ENCODE data around the gene GRK3.

Gene GRK3

GRCh38 chr22:25750569-25751173, 186.2 kb downstream of the GRK3 start:
- no peak for TF ChIP-seq SUZ12 (IDR thresholded peaks at IDR 0.05; ENCODE audit: extremely low read depth, insufficient read depth, insufficient read length)
- TF ChIP-seq ZNF274 (IDR thresholded peaks at IDR 0.05; ENCODE audit: low read depth, low read length), result no peak
- TF ChIP-seq YY1 (IDR thresholded peaks at IDR 0.05; ENCODE audit: insufficient read depth, insufficient read length), result no peak
- Histone ChIP-seq H3K9ac (ENCODE audit: insufficient read length, low read depth) (no peak overlapping the region), H3K36me3 (ENCODE audit: insufficient read depth, insufficient read length, low read length) (no peaks in the 10 kb centered on the region), H3K4me3 (ENCODE audit: insufficient read length, low read depth) (no peak overlapping the region), H3K27me3 (ENCODE audit: insufficient read depth, insufficient read length) (no peaks in the 10 kb centered on the region), H3K4me1 (ENCODE audit: insufficient read depth, insufficient read length) (peaks cover 4% of the 10 kb centered on the region), H3K9me3 (ENCODE audit: insufficient read depth, low read length) (no peaks in the 10 kb centered on the region)
- no peak for DNase-seq (ENCODE audit: low read depth, low spot score)

- TF ChIP-seq YY1 (IDR thresholded peaks at IDR 0.05; ENCODE audit: insufficient read depth, insufficient read length) (no peak), SUZ12 (IDR thresholded peaks at IDR 0.05; ENCODE audit: extremely low read depth, insufficient read depth, insufficient read length) (no peak), ZNF274 (IDR thresholded peaks at IDR 0.05; ENCODE audit: low read depth, low read length) (no peak)
- H3K4me1 ChIP-seq (ENCODE audit: insufficient read depth, insufficient read length), result peaks cover 4% of the 10 kb centered on the region
Observed at GRCh38 chr22:25751174-25751581, 186.7 kb downstream of the GRK3 start.

GRCh38 chr22:25752615-25753214, 188.2 kb downstream of the GRK3 start:
- no peaks in the 10 kb centered on the region for H3K36me3 ChIP-seq (ENCODE audit: insufficient read depth, insufficient read length, low read length)
- H3K9me3 ChIP-seq (ENCODE audit: insufficient read depth, low read length), result no peaks in the 10 kb centered on the region
- no peak for TF ChIP-seq ZNF274 (IDR thresholded peaks at IDR 0.05; ENCODE audit: low read depth, low read length)
- no peak for TF ChIP-seq YY1 (IDR thresholded peaks at IDR 0.05; ENCODE audit: insufficient read depth, insufficient read length)
- no peak for TF ChIP-seq SUZ12 (IDR thresholded peaks at IDR 0.05; ENCODE audit: extremely low read depth, insufficient read depth, insufficient read length)
- no peak overlapping the region for H3K4me3 ChIP-seq (ENCODE audit: insufficient read length, low read depth)
- H3K27me3 ChIP-seq (ENCODE audit: insufficient read depth, insufficient read length), result no peaks in the 10 kb centered on the region
- DNase-seq (ENCODE audit: low read depth, low spot score), result no peak
- H3K4me1 ChIP-seq (ENCODE audit: insufficient read depth, insufficient read length), result peaks cover 4% of the 10 kb centered on the region
- no peak overlapping the region for H3K9ac ChIP-seq (ENCODE audit: insufficient read length, low read depth)

More at GRCh38 chr22:25751174-25751581, 186.7 kb downstream of the GRK3 start:
- Histone ChIP-seq H3K36me3 (ENCODE audit: insufficient read depth, insufficient read length, low read length) (no peaks in the 10 kb centered on the region), H3K9ac (ENCODE audit: insufficient read length, low read depth) (no peak overlapping the region), H3K27me3 (ENCODE audit: insufficient read depth, insufficient read length) (no peaks in the 10 kb centered on the region), H3K9me3 (ENCODE audit: insufficient read depth, low read length) (no peaks in the 10 kb centered on the region), H3K4me3 (ENCODE audit: insufficient read length, low read depth) (no peak overlapping the region)
- DNase-seq (ENCODE audit: low read depth, low spot score), result no peak

- H3K4me3 ChIP-seq (ENCODE audit: insufficient read length, low read depth), result no peak overlapping the region
- no peak for DNase-seq (ENCODE audit: low read depth, low spot score)
- no peak for TF ChIP-seq SUZ12 (IDR thresholded peaks at IDR 0.05; ENCODE audit: extremely low read depth, insufficient read depth, insufficient read length)
- no peak for TF ChIP-seq ZNF274 (IDR thresholded peaks at IDR 0.05; ENCODE audit: low read depth, low read length)
- TF ChIP-seq YY1 (IDR thresholded peaks at IDR 0.05; ENCODE audit: insufficient read depth, insufficient read length), result no peak
- no peaks in the 10 kb centered on the region for H3K36me3 ChIP-seq (ENCODE audit: insufficient read depth, insufficient read length, low read length)
- peaks cover 4% of the 10 kb centered on the region for H3K4me1 ChIP-seq (ENCODE audit: insufficient read depth, insufficient read length)
- H3K9ac ChIP-seq (ENCODE audit: insufficient read length, low read depth), result no peak overlapping the region
- H3K9me3 ChIP-seq (ENCODE audit: insufficient read depth, low read length), result no peaks in the 10 kb centered on the region
- H3K27me3 ChIP-seq (ENCODE audit: insufficient read depth, insufficient read length), result no peaks in the 10 kb centered on the region
Observed at GRCh38 chr22:25753252-25753651, 188.8 kb downstream of the GRK3 start.

- no peaks in the 10 kb centered on the region for H3K9me3 ChIP-seq (ENCODE audit: insufficient read depth, low read length)
- no peak for DNase-seq (ENCODE audit: low read depth, low spot score)
- H3K4me1 ChIP-seq (ENCODE audit: insufficient read depth, insufficient read length), result peaks cover 4% of the 10 kb centered on the region
- no peaks in the 10 kb centered on the region for H3K36me3 ChIP-seq (ENCODE audit: insufficient read depth, insufficient read length, low read length)
- TF ChIP-seq YY1 (IDR thresholded peaks at IDR 0.05; ENCODE audit: insufficient read depth, insufficient read length), result no peak
- TF ChIP-seq SUZ12 (IDR thresholded peaks at IDR 0.05; ENCODE audit: extremely low read depth, insufficient read depth, insufficient read length), result no peak
- TF ChIP-seq ZNF274 (IDR thresholded peaks at IDR 0.05; ENCODE audit: low read depth, low read length), result no peak
- H3K9ac ChIP-seq (ENCODE audit: insufficient read length, low read depth), result no peak overlapping the region
- H3K27me3 ChIP-seq (ENCODE audit: insufficient read depth, insufficient read length), result no peaks in the 10 kb centered on the region
- no peak overlapping the region for H3K4me3 ChIP-seq (ENCODE audit: insufficient read length, low read depth)
Observed at GRCh38 chr22:25754527-25755202, 190.2 kb downstream of the GRK3 start.

GRCh38 chr22:25757686-25758085, 193.2 kb downstream of the GRK3 start:
- no peaks in the 10 kb centered on the region for H3K36me3 ChIP-seq (ENCODE audit: insufficient read depth, insufficient read length, low read length)
- H3K4me3 ChIP-seq (ENCODE audit: insufficient read length, low read depth), result no peak overlapping the region
- H3K4me1 ChIP-seq (ENCODE audit: insufficient read depth, insufficient read length), result peaks cover 4% of the 10 kb centered on the region
- H3K9ac ChIP-seq (ENCODE audit: insufficient read length, low read depth), result no peak overlapping the region
- H3K27me3 ChIP-seq (ENCODE audit: insufficient read depth, insufficient read length), result no peaks in the 10 kb centered on the region
- H3K9me3 ChIP-seq (ENCODE audit: insufficient read depth, low read length), result no peaks in the 10 kb centered on the region
- TF ChIP-seq ZNF274 (IDR thresholded peaks at IDR 0.05; ENCODE audit: low read depth, low read length) (no peak), YY1 (IDR thresholded peaks at IDR 0.05; ENCODE audit: insufficient read depth, insufficient read length) (no peak), SUZ12 (IDR thresholded peaks at IDR 0.05; ENCODE audit: extremely low read depth, insufficient read depth, insufficient read length) (no peak)
- DNase-seq (ENCODE audit: low read depth, low spot score), result no peak

- Histone ChIP-seq H3K27me3 (ENCODE audit: insufficient read depth, insufficient read length) (no peaks in the 10 kb centered on the region), H3K9ac (ENCODE audit: insufficient read length, low read depth) (no peak overlapping the region), H3K4me1 (ENCODE audit: insufficient read depth, insufficient read length) (peaks cover 4% of the 10 kb centered on the region), H3K4me3 (ENCODE audit: insufficient read length, low read depth) (no peak overlapping the region), H3K36me3 (ENCODE audit: insufficient read depth, insufficient read length, low read length) (no peaks in the 10 kb centered on the region), H3K9me3 (ENCODE audit: insufficient read depth, low read length) (no peaks in the 10 kb centered on the region)
- no peak for DNase-seq (ENCODE audit: low read depth, low spot score)
- no peak for TF ChIP-seq YY1 (IDR thresholded peaks at IDR 0.05; ENCODE audit: insufficient read depth, insufficient read length)
- TF ChIP-seq ZNF274 (IDR thresholded peaks at IDR 0.05; ENCODE audit: low read depth, low read length), result no peak
- TF ChIP-seq SUZ12 (IDR thresholded peaks at IDR 0.05; ENCODE audit: extremely low read depth, insufficient read depth, insufficient read length), result no peak
Observed at GRCh38 chr22:25758316-25758715, 193.8 kb downstream of the GRK3 start.

Data from NT2/D1 (cell line).